ENCODE results near the gene EXOC2.

The EXOC2 gene

DNA sequence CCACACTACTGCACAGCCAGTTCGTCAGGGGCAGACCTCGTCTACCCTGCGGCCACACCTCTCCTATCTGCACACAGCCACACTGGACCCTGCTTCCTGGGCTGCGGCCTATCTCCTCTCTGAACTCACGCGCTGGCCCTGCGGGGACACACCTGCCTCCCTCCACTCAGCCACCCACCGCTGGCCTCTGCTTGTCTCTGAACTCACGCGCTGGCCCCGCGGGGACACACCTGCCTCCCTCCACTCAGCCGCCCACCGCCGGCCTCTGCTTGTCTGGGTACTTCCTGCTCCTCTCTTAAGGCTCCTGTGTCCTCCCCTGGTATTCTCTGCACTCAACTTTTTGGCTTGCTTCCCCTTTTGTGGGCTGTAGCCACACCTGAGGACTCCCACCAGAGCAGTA, 88.4 kb downstream of the EXOC2 start:
- TF ChIP-seq, protein P1, sequence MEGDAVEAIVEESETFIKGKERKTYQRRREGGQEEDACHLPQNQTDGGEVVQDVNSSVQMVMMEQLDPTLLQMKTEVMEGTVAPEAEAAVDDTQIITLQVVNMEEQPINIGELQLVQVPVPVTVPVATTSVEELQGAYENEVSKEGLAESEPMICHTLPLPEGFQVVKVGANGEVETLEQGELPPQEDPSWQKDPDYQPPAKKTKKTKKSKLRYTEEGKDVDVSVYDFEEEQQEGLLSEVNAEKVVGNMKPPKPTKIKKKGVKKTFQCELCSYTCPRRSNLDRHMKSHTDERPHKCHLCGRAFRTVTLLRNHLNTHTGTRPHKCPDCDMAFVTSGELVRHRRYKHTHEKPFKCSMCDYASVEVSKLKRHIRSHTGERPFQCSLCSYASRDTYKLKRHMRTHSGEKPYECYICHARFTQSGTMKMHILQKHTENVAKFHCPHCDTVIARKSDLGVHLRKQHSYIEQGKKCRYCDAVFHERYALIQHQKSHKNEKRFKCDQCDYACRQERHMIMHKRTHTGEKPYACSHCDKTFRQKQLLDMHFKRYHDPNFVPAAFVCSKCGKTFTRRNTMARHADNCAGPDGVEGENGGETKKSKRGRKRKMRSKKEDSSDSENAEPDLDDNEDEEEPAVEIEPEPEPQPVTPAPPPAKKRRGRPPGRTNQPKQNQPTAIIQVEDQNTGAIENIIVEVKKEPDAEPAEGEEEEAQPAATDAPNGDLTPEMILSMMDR (IDR thresholded peaks at IDR 0.05), result no peak
- no peak overlapping the region for H3K27ac ChIP-seq
- DNase-seq (ENCODE audit: low spot score), result no peak
- H3K4me3 ChIP-seq, result no peak overlapping the region

DNA sequence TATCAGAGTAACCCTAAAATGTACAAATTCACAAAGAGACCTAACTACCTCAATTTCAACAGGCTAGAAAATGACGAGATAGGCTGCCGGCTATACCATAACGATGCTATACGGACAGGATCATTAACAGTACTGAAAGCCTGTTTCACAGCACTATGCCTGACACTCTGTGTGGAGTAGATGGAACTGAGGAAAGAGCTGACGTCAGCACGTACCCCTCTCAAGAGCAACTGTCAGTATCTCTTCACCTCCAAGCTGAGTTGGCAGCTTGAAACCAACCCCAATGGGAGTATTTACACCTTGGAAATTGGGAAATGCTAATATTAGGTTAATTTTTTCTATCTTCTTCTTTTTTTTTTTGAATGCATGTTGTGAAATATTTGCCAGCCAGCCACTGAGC, 89.7 kb downstream of the EXOC2 start:
- no peak overlapping the region for H3K27ac ChIP-seq
- no peak overlapping the region for H3K4me3 ChIP-seq
- TF ChIP-seq, protein P1 (IDR thresholded peaks at IDR 0.05), result no peak
- DNase-seq (ENCODE audit: low spot score), result no peak

DNA sequence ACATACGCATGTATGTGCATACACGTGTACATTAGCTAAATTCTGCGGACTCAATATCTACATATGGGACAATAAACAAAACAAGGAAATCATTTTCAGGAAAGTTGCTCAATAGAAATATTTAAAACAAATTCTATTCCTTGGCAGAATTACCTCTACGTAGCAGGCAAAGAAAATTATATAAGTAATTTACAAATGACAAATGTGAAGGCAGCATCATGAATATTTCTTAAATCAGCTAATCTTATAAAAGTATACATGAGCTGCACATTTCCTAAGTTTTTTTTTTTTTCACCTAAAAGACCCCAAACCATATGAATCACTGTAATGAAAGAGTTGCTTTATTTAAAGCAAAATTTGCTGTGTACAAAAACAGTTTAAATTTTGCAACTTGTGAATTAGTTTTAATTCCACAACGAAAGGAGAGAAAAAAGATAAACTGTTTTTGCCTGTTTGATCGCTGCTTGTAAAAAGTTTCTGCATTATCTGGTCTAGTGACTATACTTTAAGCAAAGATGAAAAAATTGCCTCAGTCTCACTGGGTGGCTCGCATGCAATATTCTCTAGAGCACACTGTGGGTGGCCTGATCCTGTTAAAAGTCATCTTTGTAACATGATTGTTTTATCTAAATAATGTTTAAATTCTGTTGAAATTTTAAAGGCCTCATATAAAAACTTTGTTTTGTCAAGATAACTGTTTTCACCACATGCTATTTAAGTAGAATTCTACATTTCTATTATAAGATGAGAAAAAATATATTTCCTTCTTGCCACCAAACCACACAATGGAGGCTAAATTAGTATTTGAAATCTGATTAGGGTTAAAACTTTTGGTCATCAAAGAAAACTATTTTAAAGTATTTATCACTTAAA, 93.1 kb downstream of the EXOC2 start:
- DNase-seq (ENCODE audit: low spot score), result no peak
- Histone ChIP-seq H3K27ac (no peak overlapping the region), H3K4me3 (no peak overlapping the region)
- TF ChIP-seq, protein P1 (IDR thresholded peaks at IDR 0.05), result no peak

DNA sequence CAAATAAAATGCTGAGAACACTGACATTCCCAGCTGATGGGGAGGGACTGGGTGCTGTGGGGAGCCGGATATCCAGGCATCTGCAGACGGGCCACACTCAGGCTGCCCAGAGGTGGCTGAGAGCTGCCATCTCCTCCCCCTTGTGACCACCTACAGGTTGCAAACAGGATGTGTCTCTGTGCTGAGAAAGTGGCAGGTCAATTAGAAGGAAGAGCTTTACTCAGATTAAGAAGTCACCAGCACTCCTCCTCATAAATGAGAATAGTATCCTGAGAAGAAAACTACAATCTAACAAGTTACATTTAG, 99.1 kb downstream of the EXOC2 start:
- TF ChIP-seq, protein P1 (IDR thresholded peaks at IDR 0.05), result no peak
- Histone ChIP-seq H3K27ac (no peak overlapping the region), H3K4me3 (no peak overlapping the region)
- DNase-seq (ENCODE audit: low spot score), result no peak

DNA sequence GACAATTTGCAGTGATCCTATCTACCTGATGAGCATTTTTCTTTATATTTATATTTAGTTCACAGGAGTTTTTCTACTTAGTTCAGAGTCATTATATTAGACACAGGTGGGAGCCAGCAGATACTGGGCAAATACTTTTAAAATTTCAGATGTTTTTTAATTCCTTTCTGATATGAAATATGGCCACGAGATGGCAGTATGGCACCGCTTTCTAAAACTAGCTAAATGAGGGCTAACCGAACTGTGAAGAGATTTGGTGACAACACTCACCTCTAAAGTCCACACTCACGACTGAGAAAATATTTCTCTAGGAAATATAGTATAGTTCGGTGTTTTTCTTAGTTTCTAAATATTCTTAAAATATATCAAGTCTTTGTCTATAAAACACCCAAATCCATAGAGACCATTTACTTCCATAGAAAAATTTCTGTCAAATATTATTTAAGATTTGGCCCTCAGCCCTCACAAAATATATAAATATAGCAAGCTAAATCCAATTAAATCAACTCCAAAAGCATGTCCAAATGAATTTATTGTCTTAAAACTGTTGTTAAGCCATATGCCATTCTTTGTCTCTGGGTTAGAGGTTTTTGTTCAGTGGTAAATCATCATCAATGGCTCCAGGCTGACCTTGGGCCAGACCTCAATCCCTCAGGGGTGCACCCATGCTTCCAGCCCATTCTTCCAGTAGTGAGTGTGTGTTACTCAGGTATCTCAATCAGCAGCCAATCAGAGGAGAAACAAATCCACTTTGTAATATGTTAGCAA, 99.6 kb downstream of the EXOC2 start:
- no peak for DNase-seq (ENCODE audit: low spot score)
- TF ChIP-seq, protein P1 (IDR thresholded peaks at IDR 0.05), result peak; percentile 62

DNA sequence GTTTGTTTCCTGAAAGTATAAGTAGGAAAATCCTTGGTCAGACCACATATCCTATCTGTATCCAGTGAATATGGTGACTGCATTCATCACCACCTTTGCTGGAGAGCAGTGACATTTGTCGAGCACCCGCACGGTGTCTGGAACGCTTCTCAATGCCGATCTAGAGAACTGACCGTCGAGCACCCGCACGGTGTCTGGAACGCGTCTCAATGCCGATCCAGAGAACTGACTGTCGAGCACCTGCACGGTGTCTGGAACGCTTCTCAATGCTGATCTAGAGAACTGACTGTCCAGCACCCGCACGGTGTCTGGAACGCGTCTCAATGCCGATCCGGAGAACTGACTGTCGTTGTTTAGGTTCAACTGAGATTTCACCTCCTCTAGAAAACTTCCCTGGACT, 103.8 kb downstream of the EXOC2 start:
- TF ChIP-seq, protein P1 (IDR thresholded peaks at IDR 0.05), result no peak
- no peak overlapping the region for H3K4me3 ChIP-seq
- no peak overlapping the region for H3K27ac ChIP-seq
- no peak for DNase-seq (ENCODE audit: low spot score)

More for the DNA sequence above, 99.6 kb downstream of the EXOC2 start:
- H3K4me3 ChIP-seq, result no peak overlapping the region
- no peak overlapping the region for H3K27ac ChIP-seq
